ENCODE results near the gene LNPK.

DNA sequence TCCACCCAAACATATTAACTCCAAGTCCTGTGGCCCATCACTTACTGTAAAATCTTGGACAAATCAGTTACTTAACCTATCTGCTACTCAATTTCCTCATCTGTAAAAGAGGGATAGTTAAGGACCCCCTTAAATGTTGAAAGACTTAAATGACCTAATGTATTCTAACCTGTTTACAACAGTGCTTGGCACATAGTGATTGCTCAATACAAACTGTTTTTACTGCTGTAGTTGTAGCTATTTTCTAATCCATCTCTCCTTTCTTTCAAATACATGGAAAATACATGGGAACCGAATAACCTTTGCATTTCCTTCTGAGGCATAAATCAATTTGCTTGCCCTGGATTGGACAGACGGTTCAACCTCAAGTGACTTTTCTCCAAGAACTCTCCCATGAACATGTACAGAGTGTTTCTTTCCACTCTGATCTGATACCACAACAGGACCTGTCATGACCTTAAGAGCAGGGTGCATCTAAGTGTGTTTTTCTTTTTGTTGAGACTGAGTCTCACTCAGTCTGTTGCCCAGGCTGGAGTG is 2.7 kb downstream of the LNPK start:
- TF ChIP-seq, protein P1, sequence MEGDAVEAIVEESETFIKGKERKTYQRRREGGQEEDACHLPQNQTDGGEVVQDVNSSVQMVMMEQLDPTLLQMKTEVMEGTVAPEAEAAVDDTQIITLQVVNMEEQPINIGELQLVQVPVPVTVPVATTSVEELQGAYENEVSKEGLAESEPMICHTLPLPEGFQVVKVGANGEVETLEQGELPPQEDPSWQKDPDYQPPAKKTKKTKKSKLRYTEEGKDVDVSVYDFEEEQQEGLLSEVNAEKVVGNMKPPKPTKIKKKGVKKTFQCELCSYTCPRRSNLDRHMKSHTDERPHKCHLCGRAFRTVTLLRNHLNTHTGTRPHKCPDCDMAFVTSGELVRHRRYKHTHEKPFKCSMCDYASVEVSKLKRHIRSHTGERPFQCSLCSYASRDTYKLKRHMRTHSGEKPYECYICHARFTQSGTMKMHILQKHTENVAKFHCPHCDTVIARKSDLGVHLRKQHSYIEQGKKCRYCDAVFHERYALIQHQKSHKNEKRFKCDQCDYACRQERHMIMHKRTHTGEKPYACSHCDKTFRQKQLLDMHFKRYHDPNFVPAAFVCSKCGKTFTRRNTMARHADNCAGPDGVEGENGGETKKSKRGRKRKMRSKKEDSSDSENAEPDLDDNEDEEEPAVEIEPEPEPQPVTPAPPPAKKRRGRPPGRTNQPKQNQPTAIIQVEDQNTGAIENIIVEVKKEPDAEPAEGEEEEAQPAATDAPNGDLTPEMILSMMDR (IDR thresholded peaks at IDR 0.05): no peak
- TF ChIP-seq POLR2A (IDR thresholded peaks at IDR 0.05): no peak

Measured in vagina (tissue), 2 donors.